ENCODE results near the gene EEFSEC. TPM values are rescaled to one million over a fixed set of nuclear protein-coding genes. Genes with fewer than 3 reads are reported as not detected.

The EEFSEC gene
- total RNA-seq, 1 experiment from 2014 or later = 9.5 TPM

GRCh38 chr3:128398586-128398985 lies 245.3 kb downstream of the EEFSEC start:
- no peak for DNase-seq
- Histone ChIP-seq H3K23me2 (ENCODE audit: insufficient read length, low read depth, low read length, poor library complexity, severe bottlenecking) (no peaks in the 10 kb centered on the region), H3K56ac (ENCODE audit: insufficient read length, low read depth, low read length) (no peak overlapping the region), H2AFZ (ENCODE audit: low read length) (no peak overlapping the region), H2BK5ac (ENCODE audit: insufficient read length, low read length) (no peak overlapping the region), H3K4me1 (ENCODE audit: insufficient read depth, low read length) (no peaks in the 10 kb centered on the region; the same call in 1 of the 2 replicates), H3K27me3 (ENCODE audit: insufficient read depth, low read length) (no peaks in the 10 kb centered on the region), H4K5ac (ENCODE audit: insufficient read length, low read depth, low read length) (no peak overlapping the region), H3K18ac (ENCODE audit: insufficient read length, low read depth, low read length) (no peak overlapping the region), H2BK15ac (ENCODE audit: low read depth, low read length) (no peak overlapping the region), H2BK12ac (ENCODE audit: insufficient read length, low read depth, low read length) (no peak overlapping the region), H2BK20ac (ENCODE audit: low read depth, low read length, poor library complexity, severe bottlenecking) (no peak overlapping the region), H2BK120ac (ENCODE audit: low read depth, low read length, poor library complexity, severe bottlenecking) (no peak overlapping the region), H4K91ac (ENCODE audit: insufficient read length, low read depth, low read length) (no peak overlapping the region), H2AK5ac (ENCODE audit: insufficient read length, low read length) (no peak overlapping the region), H3K79me1 (ENCODE audit: insufficient read depth, low read depth, low read length, poor library complexity, severe bottlenecking) (no peaks in the 10 kb centered on the region), H4K8ac (replicated peaks; ENCODE audit: insufficient read length, low read depth, low read length) (no peak overlapping the region), H4K20me1 (ENCODE audit: control insufficient read depth, insufficient read depth, insufficient read length) (no peaks in the 10 kb centered on the region), H3K9me3 (ENCODE audit: control insufficient read depth, low read depth, low read length) (no peaks in the 10 kb centered on the region), H3K79me2 (ENCODE audit: insufficient read depth, low read length) (no peaks in the 10 kb centered on the region), H3K23ac (ENCODE audit: insufficient read length, low read depth, low read length) (no peak overlapping the region), H3T11ph (ENCODE audit: low read length) (no peak overlapping the region), H3K9ac (ENCODE audit: extremely low read depth, insufficient read length, low read length) (no peak overlapping the region), H3K27ac (ENCODE audit: insufficient read length, low read depth, low read length) (no peak overlapping the region), H3K14ac (ENCODE audit: insufficient read depth, low read length) (no peak overlapping the region), H3K4me2 (ENCODE audit: insufficient read depth, insufficient read length, low read length) (no peak overlapping the region), H3K4ac (ENCODE audit: low read depth, low read length) (no peak overlapping the region)
- no CpG with 5 or more reads among the region's 8 CpGs for WGBS (ENCODE audit: extremely low coverage, insufficient read length, low lambda C conversion rate)
- H3K27ac Mint-ChIP-seq = no peak overlapping the region
- H3K36me3 Mint-ChIP-seq (ENCODE audit: insufficient read depth in 1 of 3, low read depth in 3 of 3) = no peaks in the 10 kb centered on the region; a peak in 1 of 7 replicates
- no peak overlapping the region for H3K4me3 Mint-ChIP-seq
- H3K27me3 Mint-ChIP-seq (ENCODE audit: low read depth) = no peaks in the 10 kb centered on the region
- no peak for TF ChIP-seq CTCF (conservative IDR thresholded peaks at IDR 0.05)
- peaks cover 30 to 53% of the 10 kb centered on the region in 2 experiments for H3K4me1 Mint-ChIP-seq
- H3K9me3 Mint-ChIP-seq = no peaks in the 10 kb centered on the region
